B cell (primary cell): ENCODE results near the gene P3H3.

ENCODE experiments used
- CTCF ChIP-seq: fragments of 200-600 bp; IDR thresholded peaks from one replicate; pipeline ENCODE4 v1.8.0; 2022; ENCODE audit warnings: antibody characterized with exemption, mild to moderate bottlenecking
- EZH2 ChIP-seq: IDR thresholded peaks from 2 replicates; pipeline ENCODE4 v1.6.1; 2012; ENCODE audit warnings: borderline replicate concordance, low read depth, mild to moderate bottlenecking, moderate library complexity, low read length; ENCODE audit not compliant: insufficient read depth, poor library complexity, severe bottlenecking

DNA sequence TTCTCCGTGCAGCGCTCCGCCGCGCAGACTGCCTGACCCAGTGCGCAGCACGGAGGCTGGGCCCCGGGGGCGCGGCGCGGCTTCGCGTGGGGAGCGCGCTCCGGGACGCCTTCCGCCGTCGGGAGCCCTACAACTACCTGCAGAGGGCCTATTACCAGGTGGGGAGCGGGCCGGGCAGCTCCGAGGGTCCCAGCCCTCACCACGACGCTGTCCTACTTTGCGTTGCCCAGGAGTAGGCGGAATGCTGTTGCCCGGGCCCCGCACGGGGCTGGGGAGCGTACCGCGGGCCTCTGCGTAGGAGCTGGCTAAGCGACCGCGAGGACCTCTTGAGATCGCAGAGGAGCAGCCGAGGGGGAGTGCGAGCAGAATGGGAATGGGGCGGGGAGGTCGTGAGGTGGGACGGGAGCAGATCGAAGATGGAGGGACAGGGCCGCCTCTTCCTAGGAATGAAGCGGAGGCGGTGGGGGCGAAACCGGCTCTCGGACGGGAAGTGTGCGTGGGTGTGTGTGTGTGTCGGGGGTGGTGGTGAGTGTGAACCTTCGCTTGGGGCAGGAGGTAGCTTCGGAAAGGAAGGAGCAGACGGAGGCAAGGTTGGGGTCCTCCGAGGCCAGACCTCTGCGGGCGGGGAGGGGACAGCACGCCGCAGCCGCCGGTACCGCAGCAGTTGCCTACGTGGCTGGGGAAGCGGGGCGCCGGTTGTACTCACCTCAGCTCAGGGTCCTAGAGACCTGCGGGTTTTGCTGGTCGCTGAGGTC, 751 bp downstream of the P3H3 start:
- TF ChIP-seq CTCF: no peak
- TF ChIP-seq EZH2: peak; percentile 99
